K562 (cell line): Measurements from ENCODE around the gene KRT8. TPM values are rescaled to one million over a fixed set of nuclear protein-coding genes. Genes with fewer than 3 reads are reported as not detected.
A peak's percentile ranks its signal among the peaks of the same experiment; 100 is the strongest.

ENCODE experiments used
- CAMTA2 ChIP-seq: fragments of 250-450 bp; sonication (Bioruptor Pico); conservative IDR thresholded peaks from 2 replicates; pipeline ENCODE4 v1.5.1; 2022
- CTCFL ChIP-seq: IDR thresholded peaks from 2 replicates; pipeline ENCODE4 v1.6.1; 2011; ENCODE audit warnings: borderline replicate concordance, low read depth, mild to moderate bottlenecking, moderate library complexity, low read length; ENCODE audit not compliant: insufficient read depth, poor library complexity, severe bottlenecking
- CXXC5 ChIP-seq: fragments of 250-450 bp; sonication (Bioruptor Pico); IDR thresholded peaks from 2 replicates; pipeline ENCODE4 v1.8.0; 2022; ENCODE audit warnings: inconsistent platforms, mild to moderate bottlenecking, moderate library complexity
- DACH1 ChIP-seq: fragments of 450-650 bp; IDR thresholded peaks from 2 replicates; pipeline ENCODE4 v1.6.1; 2018; ENCODE audit not compliant: partially characterized antibody
- DIDO1 ChIP-seq: fragments of 450-650 bp; IDR thresholded peaks from 2 replicates; pipeline ENCODE4 v1.6.1; 2016; ENCODE audit warnings: low read depth, missing biosample characterization, missing genetic modification characterization
- HBP1 ChIP-seq: fragments of 450-650 bp; formaldehyde crosslinking; IDR thresholded peaks from 2 replicates; pipeline ENCODE4 v1.4.0; 2022; ENCODE audit warnings: missing genetic modification characterization
- HDGF ChIP-seq: fragments of 450-650 bp; IDR thresholded peaks from 2 replicates; pipeline ENCODE4 v1.6.1; 2016
- KAT7 ChIP-seq: sonication (generic); formaldehyde crosslinking; IDR thresholded peaks from 2 replicates; pipeline ENCODE4 v1.8.0; 2022; ENCODE audit warnings: missing genetic modification reagents, mild to moderate bottlenecking, borderline replicate concordance
- MBD2 ChIP-seq: sonication (generic); IDR thresholded peaks from 2 replicates; pipeline ENCODE4 v1.6.1; 2016; ENCODE audit warnings: low read depth, borderline replicate concordance
- PML ChIP-seq: IDR thresholded peaks from 2 replicates; pipeline ENCODE4 v1.6.1; 2012; ENCODE audit warnings: low read length, inconsistent platforms
- RBM14 ChIP-seq: fragments of 200-400 bp; formaldehyde crosslinking; IDR thresholded peaks from 2 replicates; pipeline ENCODE4 v1.6.1; 2018; ENCODE audit warnings: low read depth, mild to moderate bottlenecking, low read length, moderate library complexity, borderline replicate concordance; ENCODE audit not compliant: insufficient read depth
- RBM17 ChIP-seq: fragments of 200-400 bp; formaldehyde crosslinking; IDR thresholded peaks from 2 replicates; pipeline ENCODE4 v1.6.1; 2017; ENCODE audit warnings: low read depth, mild to moderate bottlenecking, low read length, borderline replicate concordance
- RBM25 ChIP-seq: fragments of 200-400 bp; formaldehyde crosslinking; IDR thresholded peaks from 2 replicates; pipeline ENCODE4 v1.6.1; 2018; ENCODE audit warnings: low read length, low read depth, moderate library complexity; ENCODE audit not compliant: severe bottlenecking
- RHOXF2B ChIP-seq: fragments of 250-450 bp; sonication (Bioruptor Pico); conservative IDR thresholded peaks from 2 replicates; pipeline ENCODE4 v1.5.1; 2021
- SNAPC5 ChIP-seq: fragments of 250-450 bp; sonication (Bioruptor Pico); IDR thresholded peaks from 2 replicates; pipeline ENCODE4 v1.8.0; 2021; ENCODE audit warnings: moderate library complexity, mild to moderate bottlenecking, inconsistent platforms
- SOX6 ChIP-seq: fragments of 450-650 bp; IDR thresholded peaks from 2 replicates; pipeline ENCODE4 v1.6.1; 2014; ENCODE audit warnings: mild to moderate bottlenecking
- SREBF2 ChIP-seq: sonication (generic); formaldehyde crosslinking; IDR thresholded peaks from 2 replicates; pipeline ENCODE4 v1.4.0; 2020; ENCODE audit warnings: mild to moderate bottlenecking, missing genetic modification reagents
- STAT6 ChIP-seq: sonication (generic); formaldehyde crosslinking; IDR thresholded peaks from 2 replicates; pipeline ENCODE4 v1.8.1; 2023; ENCODE audit warnings: mild to moderate bottlenecking, missing genetic modification reagents
- ZBTB1 ChIP-seq: sonication (generic); formaldehyde crosslinking; IDR thresholded peaks from 2 replicates; pipeline ENCODE4 v1.8.1; 2023; ENCODE audit warnings: missing genetic modification reagents, low read depth, mild to moderate bottlenecking, borderline replicate concordance
- ZNF232 ChIP-seq: sonication (generic); formaldehyde crosslinking; IDR thresholded peaks from 2 replicates; pipeline ENCODE4 v1.8.0; 2022; ENCODE audit warnings: mild to moderate bottlenecking, missing genetic modification reagents
- ZNF347 ChIP-seq: fragments of 450-650 bp; formaldehyde crosslinking; IDR thresholded peaks from 2 replicates; pipeline ENCODE4 v1.4.0; 2020; ENCODE audit warnings: low read depth, mild to moderate bottlenecking, moderate library complexity
- ZNF79 ChIP-seq: fragments of 250-450 bp; sonication (Bioruptor Pico); IDR thresholded peaks from 2 replicates; pipeline ENCODE4 v1.4.0; 2020; ENCODE audit warnings: low read depth, mild to moderate bottlenecking, moderate library complexity
- ZNF830 ChIP-seq: fragments of 250-450 bp; sonication (Bioruptor Pico); IDR thresholded peaks from 2 replicates; pipeline ENCODE4 v1.5.0; 2021; ENCODE audit warnings: mild to moderate bottlenecking
- polyA plus RNA-seq, 8 experiments: library from polyadenylated mRNA; depleted of rRNA in 4 of 8; stranded (reverse) in 5 of 8; unstranded in 3 of 8; fragments of >200 nt; fragmentation: Nextera tagmentation in 2 of 8; fragmentation: Illumina TruSeq in 1 of 8; extraction: Ambion mirVana in 2 of 8; extraction: Trizol in 1 of 8; gene quantifications; 2 replicates each; pipeline versions ENCODE4 v1.2.1 to v1.2.3, GENCODE V29; 2011 to 2014; ENCODE audit warnings: inconsistent platforms in 1 of 8, missing spikeins in 1 of 8
- total RNA-seq, 7 experiments: library from RNA; depleted of rRNA in 6 of 7; stranded (reverse); fragments of >200 nt in 6 of 7; fragmentation: Illumina TruSeq in 2 of 7; extraction: Trizol in 2 of 7; gene quantifications; 2 replicates each; pipeline versions ENCODE4 v1.2.1 to v1.2.3, GENCODE V29; 2011 to 2021; ENCODE audit warnings: low replicate concordance in 1 of 7

KRT8 gene
- total and polyA plus RNA-seq, 9 of the 15 experiments (the other 6 are each of a cell fraction or from before 2014, with no cell fraction given) = 41.5 to 661 (median 260) TPM

- no peak for TF ChIP-seq ZNF347 (CRISPR knock-in tag)
- TF ChIP-seq SNAPC5 (CRISPR knock-in tag) = no peak
- peak; percentile 50; the same call in 1 of the 2 replicates for TF ChIP-seq HDGF
- TF ChIP-seq STAT6 (CRISPR knock-in tag) = no peak
- peak; percentile 19 for TF ChIP-seq RBM25
- peak; percentile 52; the same call in 1 of the 2 replicates for TF ChIP-seq MBD2
- no peak for TF ChIP-seq SREBF2 (CRISPR knock-in tag)
- TF ChIP-seq CAMTA2 (CRISPR knock-in tag) = no peak
- peak; percentile 82 for TF ChIP-seq CXXC5 (CRISPR knock-in tag)
- TF ChIP-seq KAT7 = peak; percentile 87; the same call in 1 of the 2 replicates
- TF ChIP-seq CTCFL = no peak
- peak; percentile 69; the same call in 1 of the 2 replicates for TF ChIP-seq SOX6
- no peak for TF ChIP-seq RBM17
- no peak for TF ChIP-seq DACH1
- TF ChIP-seq RHOXF2B (CRISPR knock-in tag) = no peak
- TF ChIP-seq RBM14 = no peak
- no peak for TF ChIP-seq DIDO1 (tag)
- TF ChIP-seq ZNF830 (CRISPR knock-in tag) = no peak
- TF ChIP-seq ZNF232 (CRISPR knock-in tag) = no peak
- TF ChIP-seq ZNF79 = peak; percentile 18; the same call in 1 of the 2 replicates
- no peak; the same call in 1 of the 2 replicates for TF ChIP-seq ZBTB1 (CRISPR knock-in tag)
- no peak for TF ChIP-seq HBP1 (CRISPR knock-in tag)
- peak; percentile 39; the same call in 1 of the 2 replicates for TF ChIP-seq PML
Measured at GRCh38 chr12:52873832-52874572, 30.9 kb downstream of the KRT8 start (continued).
